K562 (cell line): ENCODE measurements around the gene UGT2B7. TPM values are rescaled to one million over a fixed set of nuclear protein-coding genes. Genes with fewer than 3 reads are reported as not detected.
A peak's percentile ranks its signal among the peaks of the same experiment; 100 is the strongest.

Experiments
- ATAC-seq: fragments of 200-7000 bp; cut with Tn5 transposase; 3 replicates; pipeline ENCODE4 v1.9.1; 2020; ENCODE audit warnings: moderate library complexity
- BruUV-seq: library from RNA; stranded (reverse); fragments of 400-500 nt; replicated peaks from 2 replicates; lab custom pipeline; 2021; lab: Mats Ljungman, UMichigan
- CTCF ChIA-PET: fragments of 300-600 bp; formaldehyde crosslinking; extraction: SDS; loops from one replicate; lab custom pipeline; 2021; ENCODE audit warnings: low intra/inter-chr PET ratio; lab: Yijun Ruan, JAX
- POLR2A ChIA-PET: fragments of 300-600, 350-650 bp; sonication (Branson Sonifier 250); formaldehyde crosslinking; extraction: SDS; loops from one replicate; lab custom pipeline; 2021; ENCODE audit warnings: antibody characterized with exemption, inconsistent platforms; lab: Yijun Ruan, JAX
- DNase-seq, 4 experiments: peaks; one replicate each; pipeline versions ENCODE4 v3.0.0 to v3.0.0-alpha.2; 2011 to 2018; ENCODE audit warnings: low spot score in 3 of 4, mixed read lengths in 3 of 4; ENCODE audit errors: extremely low read depth in 1 of 4
- FAIRE-seq: peaks from 2 replicates; lab custom pipeline; 2011; peaks lifted over from hg19 to GRCh38; lab: Jason Lieb, UNC
- H2AFZ ChIP-seq: 2 replicates; pipeline ENCODE4 v1.6.0; 2011; ENCODE audit warnings: low read depth, low read length, control low read depth, inconsistent platforms
- H3K27ac ChIP-seq: fragments of 200-600 bp; 3 replicates; pipeline ENCODE4 v1.8.0; 2011; ENCODE audit warnings: low read depth, mild to moderate bottlenecking, control low read depth, inconsistent platforms, low read length, moderate library complexity, mixed read lengths; ENCODE audit errors: extremely low read depth
- H3K27me3 ChIP-seq, 2 experiments: fragments of 300-600 bp in 1 of 2; 2 replicates in 1 of 2; 3 replicates in 1 of 2; pipeline versions ENCODE4 v1.6.0 to v1.8.0; 2011; ENCODE audit warnings: inconsistent platforms in 2 of 2, low read length in 2 of 2, mild to moderate bottlenecking in 1 of 2, mixed read lengths in 1 of 2, moderate library complexity in 1 of 2; ENCODE audit not compliant: control insufficient read depth in 2 of 2, insufficient read depth in 2 of 2
- H3K36me3 ChIP-seq: fragments of 300-600 bp; 3 replicates; pipeline ENCODE4 v1.8.0; 2011; ENCODE audit warnings: mild to moderate bottlenecking, low read length, inconsistent platforms; ENCODE audit not compliant: control insufficient read depth, insufficient read depth
- H3K4me1 ChIP-seq, 2 experiments: fragments of 200-600 bp in 1 of 2; replicated peaks in 1 of 2; 2 replicates in 1 of 2; 3 replicates in 1 of 2; pipeline versions ENCODE4 v1.5.1 to v1.8.0; 2011; ENCODE audit warnings: inconsistent platforms in 2 of 2, low read length in 2 of 2, mild to moderate bottlenecking in 1 of 2, mixed read lengths in 1 of 2, moderate library complexity in 1 of 2; ENCODE audit not compliant: control insufficient read depth in 2 of 2, insufficient read depth in 2 of 2
- H3K4me2 ChIP-seq: 2 replicates; pipeline ENCODE4 v1.6.1; 2011; ENCODE audit warnings: low read length, control low read depth, inconsistent platforms, mixed read lengths; ENCODE audit not compliant: insufficient read depth
- H3K4me3 ChIP-seq: fragments of 200-600 bp; sonication (generic), shearing (Covaris generic); 2 replicates; pipeline ENCODE4 v1.5.1; 2016; ENCODE audit warnings: control low read depth, inconsistent platforms
- H3K79me2 ChIP-seq: fragments of 200-600 bp; 3 replicates; pipeline ENCODE4 v1.8.0; 2011; ENCODE audit warnings: low read length, inconsistent platforms; ENCODE audit not compliant: control insufficient read depth, insufficient read depth
- H3K9ac ChIP-seq, 2 experiments: 2 replicates each; pipeline versions ENCODE4 v1.6.0 to v1.6.1; 2011; ENCODE audit warnings: low read depth in 2 of 2, low read length in 2 of 2, control low read depth in 1 of 2, inconsistent platforms in 1 of 2, mild to moderate bottlenecking in 1 of 2, mixed read lengths in 1 of 2; ENCODE audit not compliant: insufficient read depth in 1 of 2
- H3K9me1 ChIP-seq: one replicate; pipeline ENCODE4 v1.6.0; 2011; ENCODE audit warnings: inconsistent platforms, mild to moderate bottlenecking, low read length, moderate library complexity; ENCODE audit not compliant: control insufficient read depth, insufficient read depth
- H3K9me3 ChIP-seq: replicated peaks from 2 replicates; pipeline ENCODE4 v1.5.1; 2011; ENCODE audit warnings: low read depth, low read length, inconsistent platforms; ENCODE audit not compliant: control insufficient read depth, insufficient read depth
- H4K20me1 ChIP-seq: replicated peaks from 2 replicates; pipeline ENCODE4 v1.6.1; 2011; ENCODE audit warnings: low read length, inconsistent platforms, mixed read lengths; ENCODE audit not compliant: control insufficient read depth, insufficient read depth
- ATF7 ChIP-seq: fragments of 450-650 bp; IDR thresholded peaks from 2 replicates; pipeline ENCODE4 v1.7.1; 2014; ENCODE audit warnings: mild to moderate bottlenecking, moderate library complexity
- BCLAF1 ChIP-seq, 2 experiments: fragments of 450-650 bp in 1 of 2; IDR thresholded peaks; 2 replicates each; pipeline ENCODE4 v1.6.1; 2011 to 2017; ENCODE audit warnings: low read depth in 2 of 2, antibody characterized with exemption in 1 of 2, borderline replicate concordance in 1 of 2, low read length in 1 of 2, mild to moderate bottlenecking in 1 of 2, mixed read lengths in 1 of 2; ENCODE audit not compliant: control insufficient read depth in 1 of 2
- DEAF1 ChIP-seq: fragments of 450-650 bp; formaldehyde crosslinking; IDR thresholded peaks from 2 replicates; pipeline ENCODE4 v1.4.0; 2020; ENCODE audit warnings: mild to moderate bottlenecking, moderate library complexity
- GTF2A2 ChIP-seq: IDR thresholded peaks from 2 replicates; pipeline ENCODE4 v1.6.1; 2016; ENCODE audit warnings: mild to moderate bottlenecking, missing genetic modification characterization, missing compliant biosample characterization
- NR1H2 ChIP-seq: sonication (generic); formaldehyde crosslinking; IDR thresholded peaks from 2 replicates; pipeline ENCODE4 v1.4.0; 2020; ENCODE audit warnings: mild to moderate bottlenecking, missing genetic modification reagents
- RAD21 ChIP-seq, 2 experiments: fragments of 250-450 bp in 1 of 2; fragments of 450-650 bp in 1 of 2; sonication (Bioruptor Pico) in 1 of 2; formaldehyde crosslinking in 1 of 2; IDR thresholded peaks in 1 of 2; conservative IDR thresholded peaks in 1 of 2; 2 replicates each; pipeline versions ENCODE4 v1.4.0 to v1.8.0; 2020 to 2022; ENCODE audit warnings: mild to moderate bottlenecking in 2 of 2, moderate library complexity in 1 of 2
- ZNF444 ChIP-seq: fragments of 250-450 bp; sonication (Bioruptor Pico); IDR thresholded peaks from 2 replicates; pipeline ENCODE4 v1.4.0; 2020; ENCODE audit warnings: mild to moderate bottlenecking, moderate library complexity
- ZNF707 ChIP-seq: fragments of 250-450 bp; sonication (Bioruptor Pico); conservative IDR thresholded peaks from 2 replicates; pipeline ENCODE4 v1.8.0; 2022; ENCODE audit warnings: inconsistent platforms, mild to moderate bottlenecking, moderate library complexity
- WGBS: fragments of 100-300 bp; shearing (Covaris generic); methylation state at CpG from one replicate; pipeline ENCODE4 v1.1.6; 2016; ENCODE audit warnings: low coverage, mixed read lengths; ENCODE audit not compliant: insufficient coverage; ENCODE audit errors: missing lambda C conversion rate; 5-methylcytosine and 5-hydroxymethylcytosine counted together
- in situ Hi-C: fragments of 300-500 bp; cut with MboI; formaldehyde crosslinking; loops from 4 replicates; pipeline ENCODE4 v1.15.0; 2018; ENCODE audit warnings: inconsistent platforms, mixed read lengths
- intact Hi-C: fragments of 100-400 bp; cut with micrococcal nuclease; formaldehyde crosslinking; loops from 2 replicates; pipeline ENCODE4 v1.14.2; 2022
- polyA plus RNA-seq, 8 experiments: library from polyadenylated mRNA; depleted of rRNA in 4 of 8; stranded (reverse) in 5 of 8; unstranded in 3 of 8; fragments of >200 nt; fragmentation: Nextera tagmentation in 2 of 8; fragmentation: Illumina TruSeq in 1 of 8; extraction: Ambion mirVana in 2 of 8; extraction: Trizol in 1 of 8; gene quantifications; 2 replicates each; pipeline versions ENCODE4 v1.2.1 to v1.2.3, GENCODE V29; 2011 to 2014; ENCODE audit warnings: inconsistent platforms in 1 of 8, missing spikeins in 1 of 8
- total RNA-seq, 7 experiments: library from RNA; depleted of rRNA in 6 of 7; stranded (reverse); fragments of >200 nt in 6 of 7; fragmentation: Illumina TruSeq in 2 of 7; extraction: Trizol in 2 of 7; gene quantifications; 2 replicates each; pipeline versions ENCODE4 v1.2.1 to v1.2.3, GENCODE V29; 2011 to 2021; ENCODE audit warnings: low replicate concordance in 1 of 7

Gene UGT2B7
- total and polyA plus RNA-seq, 9 of the 15 experiments (the other 6 are each of a cell fraction or from before 2014, with no cell fraction given) = 0.04 to 0.18 (median 0.14) TPM; not detected in 5

GRCh38 chr4:69058410-69059059, 37.7 kb upstream of the UGT2B7 start (continued):
- no peak for TF ChIP-seq BCLAF1 (IDR thresholded peaks at IDR 0.05; ENCODE audit: borderline replicate concordance in 1 of 2, control insufficient read depth in 1 of 2, low read depth in 2 of 2, low read length in 1 of 2)
- no peak for TF ChIP-seq NR1H2 (CRISPR knock-in tag)
- TF ChIP-seq ZNF707 (CRISPR knock-in tag) = no peak
- no peak for TF ChIP-seq ATF7
- no peak for TF ChIP-seq GTF2A2 (tag)

DNA sequence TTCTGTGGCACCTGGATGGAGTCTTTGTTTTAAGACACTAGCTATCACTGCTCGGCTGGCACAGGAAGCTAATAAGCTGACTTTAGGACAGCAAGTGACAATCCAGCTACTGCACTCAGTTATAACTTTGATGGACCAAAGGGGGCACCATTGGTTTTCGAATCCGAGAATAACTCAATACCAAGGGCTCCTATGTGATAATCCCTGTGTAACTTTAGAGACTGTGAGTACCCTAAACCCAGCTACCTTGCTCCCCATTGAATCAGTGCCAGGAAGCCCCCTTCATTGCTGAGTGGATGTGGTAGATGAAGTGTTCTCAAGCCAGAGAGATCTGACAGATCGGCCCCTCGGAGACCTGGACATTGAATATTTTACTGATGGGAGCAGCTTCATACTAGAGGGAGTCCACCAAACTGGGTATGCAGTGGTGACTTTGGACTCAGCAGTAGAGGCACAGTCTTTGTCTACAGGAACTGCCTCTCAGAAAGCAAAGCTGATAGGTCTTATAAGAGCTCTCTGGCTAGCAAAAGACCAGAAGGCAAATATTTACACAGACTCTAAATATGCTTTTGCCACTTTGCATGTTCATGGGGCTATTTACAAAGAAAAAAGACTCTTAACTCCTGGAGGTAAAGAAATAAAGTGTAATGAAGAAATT, 35.5 kb upstream of the UGT2B7 start:
- no peak overlapping the region for H2AFZ ChIP-seq
- TF ChIP-seq DEAF1 (CRISPR knock-in tag) (0 out of 2 replicates have a peak, but pooled peaks have one; percentile 17), RAD21 (CRISPR knock-in tag; conservative IDR thresholded peaks at IDR 0.05 in 1 of 2, IDR thresholded peaks at IDR 0.05 in 1 of 2) (peak; percentile 37 to 69), ZNF444 (CRISPR knock-in tag) (no peak)
- TF ChIP-seq, all 486 proteins: peak for 2
- ChIA-PET CTCF (no interaction called here), POLR2A (no interaction called here)
- H3K4me3 ChIP-seq = no peak overlapping the region
- ATAC-seq (peak; percentile 37; the same call in 1 of the 3 replicates), FAIRE-seq (no peak), DNase-seq (peak in 1 of 4 experiments; percentile 8)
- H3K27ac ChIP-seq = no peak overlapping the region
- H3K9me1 ChIP-seq = no peaks in the 10 kb centered on the region
- no peaks in the 10 kb centered on the region for H3K36me3 ChIP-seq
- no peaks in the 10 kb centered on the region for H3K79me2 ChIP-seq
- H3K9me3 ChIP-seq = no peaks in the 10 kb centered on the region
- no peaks in the 10 kb centered on the region for H3K27me3 ChIP-seq
- H3K4me1 ChIP-seq = no peaks in the 10 kb centered on the region
- no peak overlapping the region for H3K4me2 ChIP-seq
- in situ Hi-C loops = no loop called here
- H4K20me1 ChIP-seq = no peaks in the 10 kb centered on the region
- intact Hi-C loops = no loop called here
- 6% methylated on average over 5 of the region's 5 CpGs for WGBS
- no TSS peak for BruUV-seq
- H3K9ac ChIP-seq = no peak overlapping the region
